RWPE2 (cell line): ENCODE results near the gene SLC25A48.

Experiments used
- ATAC-seq: fragments of 200-7000 bp; cut with Tn5 transposase; 3 replicates; pipeline ENCODE4 v1.9.1; 2021; ENCODE audit warnings: low read depth
- DNase-seq: peaks from one replicate; pipeline ENCODE4 v3.0.0-alpha.2; 2020; ENCODE audit warnings: low spot score
- H3K27ac ChIP-seq: fragments of 450-650 bp; 2 replicates; pipeline ENCODE4 v1.5.1; 2017; ENCODE audit warnings: mild to moderate bottlenecking; ENCODE audit not compliant: poor library complexity, severe bottlenecking
- H3K27me3 ChIP-seq: fragments of 250-450 bp; sonication (Bioruptor Pico); 2 replicates; pipeline ENCODE4 v1.5.1; 2021; ENCODE audit warnings: mild to moderate bottlenecking, moderate library complexity; ENCODE audit not compliant: insufficient read depth, poor library complexity, severe bottlenecking
- H3K36me3 ChIP-seq: fragments of 250-450 bp; sonication (Bioruptor Pico); 2 replicates; pipeline ENCODE4 v1.5.1; 2020; ENCODE audit warnings: low read depth, mild to moderate bottlenecking, moderate library complexity
- H3K4me1 ChIP-seq: fragments of 250-450 bp; sonication (Bioruptor Pico); 2 replicates; pipeline ENCODE4 v1.5.1; 2021; ENCODE audit warnings: mild to moderate bottlenecking, moderate library complexity; ENCODE audit not compliant: insufficient read depth, poor library complexity, severe bottlenecking
- H3K4me3 ChIP-seq: fragments of 250-450 bp; sonication (Bioruptor Pico); 2 replicates; pipeline ENCODE4 v1.5.1; 2021; ENCODE audit warnings: mild to moderate bottlenecking, moderate library complexity; ENCODE audit not compliant: severe bottlenecking
- H3K9me3 ChIP-seq: fragments of 250-450 bp; sonication (Bioruptor Pico); 2 replicates; pipeline ENCODE4 v1.5.1; 2021; ENCODE audit warnings: mild to moderate bottlenecking, moderate library complexity; ENCODE audit not compliant: severe bottlenecking
- TF ChIP-seq, protein P1 (sequence below): fragments of 450-650 bp; IDR thresholded peaks from one replicate; pipeline ENCODE4 v1.5.1; 2017; ENCODE audit warnings: mild to moderate bottlenecking, moderate library complexity; ENCODE audit not compliant: poor library complexity, severe bottlenecking

The SLC25A48 gene

DNA sequence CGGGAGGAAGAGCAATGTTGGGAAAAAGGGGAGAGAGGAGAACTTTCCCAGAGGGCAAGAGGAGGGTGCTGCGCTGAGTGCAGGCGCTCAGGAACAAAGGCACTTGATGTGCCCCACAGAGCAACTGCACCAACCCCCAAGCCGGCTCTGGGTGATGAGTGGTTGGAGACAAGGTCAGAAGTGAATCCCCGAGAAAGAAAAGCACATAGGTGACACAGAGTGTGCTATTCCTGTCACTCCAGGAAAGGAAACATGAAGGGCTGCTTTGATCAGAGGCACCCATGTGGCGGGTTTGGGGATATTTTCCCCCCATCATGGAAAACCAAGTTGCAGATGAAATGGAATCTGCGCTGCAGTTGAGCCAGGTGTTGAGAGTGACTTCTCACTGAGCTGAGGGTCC is 20.7 kb upstream of the SLC25A48 start:
- H3K4me3 ChIP-seq, result no peak overlapping the region
- H3K4me1 ChIP-seq, result no peaks in the 10 kb centered on the region
- ATAC-seq, result no peak
- H3K9me3 ChIP-seq, result no peaks in the 10 kb centered on the region
- no peak overlapping the region for H3K27ac ChIP-seq
- no peaks in the 10 kb centered on the region for H3K36me3 ChIP-seq
- peaks cover 3% of the 10 kb centered on the region for H3K27me3 ChIP-seq
- TF ChIP-seq, protein P1, sequence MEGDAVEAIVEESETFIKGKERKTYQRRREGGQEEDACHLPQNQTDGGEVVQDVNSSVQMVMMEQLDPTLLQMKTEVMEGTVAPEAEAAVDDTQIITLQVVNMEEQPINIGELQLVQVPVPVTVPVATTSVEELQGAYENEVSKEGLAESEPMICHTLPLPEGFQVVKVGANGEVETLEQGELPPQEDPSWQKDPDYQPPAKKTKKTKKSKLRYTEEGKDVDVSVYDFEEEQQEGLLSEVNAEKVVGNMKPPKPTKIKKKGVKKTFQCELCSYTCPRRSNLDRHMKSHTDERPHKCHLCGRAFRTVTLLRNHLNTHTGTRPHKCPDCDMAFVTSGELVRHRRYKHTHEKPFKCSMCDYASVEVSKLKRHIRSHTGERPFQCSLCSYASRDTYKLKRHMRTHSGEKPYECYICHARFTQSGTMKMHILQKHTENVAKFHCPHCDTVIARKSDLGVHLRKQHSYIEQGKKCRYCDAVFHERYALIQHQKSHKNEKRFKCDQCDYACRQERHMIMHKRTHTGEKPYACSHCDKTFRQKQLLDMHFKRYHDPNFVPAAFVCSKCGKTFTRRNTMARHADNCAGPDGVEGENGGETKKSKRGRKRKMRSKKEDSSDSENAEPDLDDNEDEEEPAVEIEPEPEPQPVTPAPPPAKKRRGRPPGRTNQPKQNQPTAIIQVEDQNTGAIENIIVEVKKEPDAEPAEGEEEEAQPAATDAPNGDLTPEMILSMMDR, result no peak
- DNase-seq, result no peak

DNA sequence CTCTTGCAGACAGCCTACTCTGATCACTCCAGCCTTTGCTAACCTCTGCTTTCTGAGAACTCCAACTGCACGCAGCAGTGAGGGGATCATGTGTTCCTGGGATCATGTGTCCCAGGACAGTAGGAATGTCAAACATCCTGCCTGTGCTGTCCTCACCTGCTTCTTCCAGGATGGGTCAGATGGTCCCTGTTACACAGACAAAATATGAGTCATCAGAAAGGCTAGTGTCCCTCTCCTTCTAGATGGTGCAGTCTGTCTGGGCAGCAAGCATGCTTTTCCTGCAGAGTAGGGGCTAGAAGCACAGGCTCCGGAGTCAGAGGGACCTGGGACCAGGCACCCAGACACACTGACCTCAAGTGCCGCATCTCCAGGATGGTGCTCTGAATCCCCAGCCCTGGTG is 20.1 kb upstream of the SLC25A48 start:
- DNase-seq (no peak), ATAC-seq (peak; percentile 45)
- no peaks in the 10 kb centered on the region for H3K4me1 ChIP-seq
- no peaks in the 10 kb centered on the region for H3K36me3 ChIP-seq
- H3K27ac ChIP-seq, result no peak overlapping the region
- no peak overlapping the region for H3K4me3 ChIP-seq
- TF ChIP-seq, protein P1, result no peak
- H3K27me3 ChIP-seq, result peaks cover 7% of the 10 kb centered on the region
- H3K9me3 ChIP-seq, result no peaks in the 10 kb centered on the region

DNA sequence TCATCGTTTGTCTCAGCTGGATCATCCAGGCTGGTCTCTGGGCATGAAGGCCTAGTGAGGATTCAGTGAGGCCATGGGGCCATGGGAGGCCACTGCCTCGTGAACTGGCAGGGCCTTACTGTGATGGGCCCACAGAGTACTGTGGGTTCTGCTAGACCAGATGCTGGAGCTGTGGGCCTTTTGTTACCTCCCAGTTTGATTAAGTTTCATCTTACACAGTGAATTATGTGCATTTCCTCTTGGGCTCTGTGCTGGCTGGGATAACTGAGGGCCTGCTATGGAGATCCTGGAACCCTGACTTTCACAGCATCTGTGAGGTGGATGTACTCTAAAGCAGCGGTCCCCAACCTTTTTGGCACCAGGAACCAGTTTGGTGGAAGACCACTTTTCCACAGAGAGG is 19.7 kb upstream of the SLC25A48 start:
- no peaks in the 10 kb centered on the region for H3K9me3 ChIP-seq
- no peaks in the 10 kb centered on the region for H3K4me1 ChIP-seq
- TF ChIP-seq, protein P1, result no peak
- DNase-seq (no peak), ATAC-seq (no peak)
- H3K27me3 ChIP-seq, result peaks cover 11% of the 10 kb centered on the region
- H3K27ac ChIP-seq, result no peak overlapping the region
- H3K36me3 ChIP-seq, result no peaks in the 10 kb centered on the region
- no peak overlapping the region for H3K4me3 ChIP-seq

DNA sequence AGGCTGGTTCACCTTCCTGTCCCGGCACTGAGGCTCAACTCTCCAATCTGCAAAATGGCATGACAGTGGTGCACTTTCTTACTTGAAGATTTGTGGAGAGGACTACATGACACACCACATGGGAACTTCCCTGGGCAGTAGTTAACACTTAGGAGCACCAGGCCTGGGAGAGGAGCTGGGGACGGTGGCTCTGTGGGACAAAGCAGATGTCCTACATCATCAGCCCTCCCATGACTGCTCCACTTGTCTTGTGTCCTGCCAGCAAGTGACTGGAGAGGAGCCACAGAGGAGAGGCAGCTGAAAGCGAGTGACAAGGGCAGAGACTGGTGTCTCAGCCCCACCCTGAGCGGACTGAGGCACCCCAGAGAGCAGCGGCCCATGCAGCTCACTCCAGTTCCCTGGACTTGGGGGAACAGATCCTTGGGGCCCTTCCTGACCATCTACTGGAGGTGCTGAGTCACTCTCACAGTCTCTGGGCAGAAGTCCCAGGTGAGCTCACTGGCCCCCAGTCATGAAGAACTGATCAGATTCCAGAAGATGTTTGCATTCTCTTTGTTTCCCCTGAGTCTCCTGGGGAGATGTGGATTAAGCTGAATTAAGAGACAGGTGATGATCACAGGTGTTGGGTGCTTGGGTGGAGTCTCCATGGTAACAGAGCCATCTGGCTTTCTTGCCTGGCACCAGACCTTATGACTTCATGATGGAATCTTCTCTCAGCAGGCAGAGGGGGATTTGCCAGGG is 13.2 kb upstream of the SLC25A48 start:
- Histone ChIP-seq H3K27ac (no peak overlapping the region), H3K27me3 (peaks cover 11% of the 10 kb centered on the region), H3K4me3 (no peak overlapping the region), H3K9me3 (no peaks in the 10 kb centered on the region), H3K4me1 (no peaks in the 10 kb centered on the region), H3K36me3 (no peaks in the 10 kb centered on the region)
- DNase-seq (peak; percentile 53), ATAC-seq (peak; percentile 40; the same call in 2 of the 3 replicates)
- TF ChIP-seq, protein P1, result no peak

DNA sequence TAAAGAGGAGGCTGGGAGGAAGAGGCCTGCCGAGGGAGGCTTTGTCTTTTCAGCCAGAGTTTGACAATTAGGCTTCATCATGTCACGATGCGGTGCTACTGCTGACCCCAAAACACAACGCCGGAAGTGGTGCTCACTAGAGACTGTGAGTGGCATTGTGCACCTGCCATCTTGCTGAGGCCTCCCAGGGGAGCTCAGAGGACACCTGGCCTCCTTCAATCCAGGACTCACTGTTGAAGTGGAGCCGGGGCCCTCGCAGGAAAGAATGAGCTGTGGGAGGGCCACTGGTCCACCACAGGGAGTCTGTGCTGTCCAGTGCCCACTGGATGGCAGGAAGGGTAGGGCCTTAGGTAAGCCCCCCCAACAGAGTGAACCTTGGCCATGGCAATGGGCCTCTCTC is 12.7 kb upstream of the SLC25A48 start:
- Histone ChIP-seq H3K27me3 (peaks cover 11% of the 10 kb centered on the region), H3K36me3 (no peaks in the 10 kb centered on the region), H3K4me1 (no peaks in the 10 kb centered on the region), H3K4me3 (no peak overlapping the region), H3K9me3 (no peaks in the 10 kb centered on the region), H3K27ac (no peak overlapping the region)
- DNase-seq, result no peak
- TF ChIP-seq, protein P1, result no peak
- no peak for ATAC-seq
